KMS-11 (cell line): Measurements from ENCODE around the gene CCDC102A.

ENCODE experiments used
- H2AFZ ChIP-seq: fragments of 200-600 bp; sonication (generic); 2 replicates; pipeline ENCODE4 v1.6.1; 2016; ENCODE audit warnings: antibody characterized with exemption, mixed run types, low read depth
- H3K27ac ChIP-seq: fragments of 200-600 bp; sonication (generic); 2 replicates; pipeline ENCODE4 v1.6.1; 2016; ENCODE audit warnings: mild to moderate bottlenecking, mixed run types
- H3K27me3 ChIP-seq: fragments of 200-600 bp; sonication (generic); 2 replicates; pipeline ENCODE4 v1.6.1; 2017; ENCODE audit warnings: mild to moderate bottlenecking, low read depth, mixed run types, moderate library complexity; ENCODE audit not compliant: insufficient read depth
- H3K36me3 ChIP-seq: fragments of 200-600 bp; sonication (generic); 2 replicates; pipeline ENCODE4 v1.6.1; 2017; ENCODE audit warnings: mild to moderate bottlenecking, mixed run types; ENCODE audit not compliant: insufficient read depth
- H3K4me1 ChIP-seq: fragments of 200-600 bp; sonication (generic); 2 replicates; pipeline ENCODE4 v1.6.1; 2016; ENCODE audit warnings: mild to moderate bottlenecking, low read depth, mixed run types; ENCODE audit not compliant: poor library complexity, severe bottlenecking
- H3K4me2 ChIP-seq: fragments of 200-600 bp; sonication (generic); 2 replicates; pipeline ENCODE4 v1.7.0; 2016; ENCODE audit warnings: mild to moderate bottlenecking, mixed run types
- H3K4me3 ChIP-seq: fragments of 200-600 bp; sonication (generic); IDR thresholded peaks from 2 replicates; pipeline ENCODE4 v1.6.1; 2017; ENCODE audit warnings: low read depth, low read length, mixed read lengths; ENCODE audit not compliant: insufficient read depth
- H3K79me2 ChIP-seq: fragments of 200-600 bp; sonication (generic); 2 replicates; pipeline ENCODE4 v1.6.1; 2016; ENCODE audit warnings: low read depth, mixed run types; ENCODE audit not compliant: insufficient read depth
- H3K9ac ChIP-seq: fragments of 200-600 bp; sonication (generic); 2 replicates; pipeline ENCODE4 v1.6.1; 2016; ENCODE audit warnings: mild to moderate bottlenecking, mixed run types
- H4K20me1 ChIP-seq: fragments of 200-600 bp; sonication (generic); 2 replicates; pipeline ENCODE4 v1.6.1; 2016; ENCODE audit warnings: mild to moderate bottlenecking, mixed run types; ENCODE audit not compliant: insufficient read depth
- TF ChIP-seq, protein P1 (sequence below): fragments of 200-600 bp; sonication (generic); conservative IDR thresholded peaks from 2 replicates; pipeline ENCODE4 v1.6.1; 2017; ENCODE audit warnings: low read depth, mild to moderate bottlenecking, antibody characterized with exemption, low read length, moderate library complexity, mixed read lengths

The CCDC102A gene

DNA sequence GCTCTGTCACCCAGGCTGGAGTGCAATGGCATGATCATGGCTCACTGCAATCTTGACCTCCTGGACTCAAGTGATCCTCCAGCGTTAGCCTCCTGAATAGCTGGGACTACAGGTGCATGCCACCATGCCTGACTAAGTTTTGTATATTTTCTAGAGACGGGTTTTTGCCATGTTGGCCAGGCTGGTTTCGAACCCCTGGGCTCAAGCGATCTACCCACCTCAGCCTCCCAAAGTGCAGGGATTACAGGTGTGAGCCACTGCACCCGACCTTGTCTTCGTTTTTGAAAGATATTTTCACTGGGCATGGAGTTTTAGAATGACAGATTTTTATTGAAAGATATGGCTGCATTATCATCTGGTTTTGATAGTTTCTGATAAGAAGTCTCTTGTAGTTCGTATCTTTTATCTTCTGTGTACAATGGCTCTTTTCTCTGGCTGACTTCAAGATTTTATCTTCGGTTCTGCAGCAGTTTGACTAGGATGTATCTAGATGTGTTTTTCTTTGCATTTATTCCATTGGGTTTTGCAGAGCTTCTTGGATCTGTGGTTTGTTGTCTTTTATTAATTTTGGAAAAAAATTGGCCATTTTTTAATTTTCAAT, 20.7 kb upstream of the CCDC102A start:
- Histone ChIP-seq H3K27me3 (no peaks in the 10 kb centered on the region), H3K4me3 (no peak overlapping the region), H2AFZ (no peak overlapping the region), H3K4me1 (peaks cover 4% of the 10 kb centered on the region), H3K79me2 (no peaks in the 10 kb centered on the region), H4K20me1 (no peaks in the 10 kb centered on the region), H3K36me3 (no peaks in the 10 kb centered on the region), H3K4me2 (no peak overlapping the region), H3K9ac (no peak overlapping the region), H3K27ac (no peak overlapping the region)
- TF ChIP-seq, protein P1, sequence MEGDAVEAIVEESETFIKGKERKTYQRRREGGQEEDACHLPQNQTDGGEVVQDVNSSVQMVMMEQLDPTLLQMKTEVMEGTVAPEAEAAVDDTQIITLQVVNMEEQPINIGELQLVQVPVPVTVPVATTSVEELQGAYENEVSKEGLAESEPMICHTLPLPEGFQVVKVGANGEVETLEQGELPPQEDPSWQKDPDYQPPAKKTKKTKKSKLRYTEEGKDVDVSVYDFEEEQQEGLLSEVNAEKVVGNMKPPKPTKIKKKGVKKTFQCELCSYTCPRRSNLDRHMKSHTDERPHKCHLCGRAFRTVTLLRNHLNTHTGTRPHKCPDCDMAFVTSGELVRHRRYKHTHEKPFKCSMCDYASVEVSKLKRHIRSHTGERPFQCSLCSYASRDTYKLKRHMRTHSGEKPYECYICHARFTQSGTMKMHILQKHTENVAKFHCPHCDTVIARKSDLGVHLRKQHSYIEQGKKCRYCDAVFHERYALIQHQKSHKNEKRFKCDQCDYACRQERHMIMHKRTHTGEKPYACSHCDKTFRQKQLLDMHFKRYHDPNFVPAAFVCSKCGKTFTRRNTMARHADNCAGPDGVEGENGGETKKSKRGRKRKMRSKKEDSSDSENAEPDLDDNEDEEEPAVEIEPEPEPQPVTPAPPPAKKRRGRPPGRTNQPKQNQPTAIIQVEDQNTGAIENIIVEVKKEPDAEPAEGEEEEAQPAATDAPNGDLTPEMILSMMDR = no peak

DNA sequence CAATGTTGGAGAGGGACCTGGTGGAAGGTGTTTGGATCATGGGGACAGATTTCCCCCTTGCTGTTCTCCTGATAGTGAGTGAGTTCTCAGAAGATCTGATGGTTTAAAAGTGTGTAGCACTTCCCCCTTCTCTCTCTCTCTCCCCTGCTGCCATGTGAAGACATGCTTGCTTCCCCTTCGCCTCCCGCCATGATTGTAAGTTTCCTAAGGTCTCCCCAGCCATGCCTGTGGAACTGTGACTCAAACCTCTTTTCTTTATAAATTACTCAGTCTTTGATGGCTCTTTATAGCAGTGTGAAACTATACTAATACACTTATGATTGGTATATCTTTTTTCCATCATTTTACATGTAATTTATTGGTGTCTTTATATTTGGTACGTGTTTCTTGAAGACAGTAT, 19.5 kb upstream of the CCDC102A start:
- no peaks in the 10 kb centered on the region for H3K27me3 ChIP-seq
- no peak overlapping the region for H3K9ac ChIP-seq
- no peaks in the 10 kb centered on the region for H3K36me3 ChIP-seq
- H2AFZ ChIP-seq = no peak overlapping the region
- H4K20me1 ChIP-seq = no peaks in the 10 kb centered on the region
- TF ChIP-seq, protein P1 = no peak
- no peak overlapping the region for H3K4me3 ChIP-seq
- H3K79me2 ChIP-seq = no peaks in the 10 kb centered on the region
- peaks cover 8% of the 10 kb centered on the region for H3K4me1 ChIP-seq
- H3K27ac ChIP-seq = no peak overlapping the region
- H3K4me2 ChIP-seq = no peak overlapping the region

DNA sequence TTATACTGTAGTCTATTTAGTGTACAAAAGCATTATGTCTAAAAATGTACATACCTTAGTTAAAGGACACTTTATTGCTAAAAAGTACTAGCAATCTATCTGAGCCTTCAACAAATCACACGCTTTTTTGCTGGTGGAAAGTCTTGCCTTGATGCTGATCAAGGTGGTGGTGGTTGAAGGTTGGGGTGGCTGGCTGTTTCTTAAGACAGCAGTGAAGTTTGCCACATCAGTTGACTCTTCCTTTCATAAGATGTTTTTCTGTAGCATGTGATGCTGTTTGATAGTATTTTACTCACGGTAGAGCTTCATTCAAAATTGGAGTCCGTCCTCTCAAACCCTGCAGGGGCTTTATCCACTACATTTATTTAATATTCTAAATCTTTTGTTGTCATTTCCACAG, 14.7 kb upstream of the CCDC102A start:
- H3K9ac ChIP-seq = no peak overlapping the region
- H3K4me3 ChIP-seq = no peak overlapping the region
- H3K36me3 ChIP-seq = no peaks in the 10 kb centered on the region
- H2AFZ ChIP-seq = no peak overlapping the region
- TF ChIP-seq, protein P1 = no peak
- H3K27ac ChIP-seq = no peak overlapping the region
- no peaks in the 10 kb centered on the region for H3K79me2 ChIP-seq
- no peaks in the 10 kb centered on the region for H3K27me3 ChIP-seq
- no peak overlapping the region for H3K4me2 ChIP-seq
- peaks cover 45% of the 10 kb centered on the region for H3K4me1 ChIP-seq
- H4K20me1 ChIP-seq = no peaks in the 10 kb centered on the region

DNA sequence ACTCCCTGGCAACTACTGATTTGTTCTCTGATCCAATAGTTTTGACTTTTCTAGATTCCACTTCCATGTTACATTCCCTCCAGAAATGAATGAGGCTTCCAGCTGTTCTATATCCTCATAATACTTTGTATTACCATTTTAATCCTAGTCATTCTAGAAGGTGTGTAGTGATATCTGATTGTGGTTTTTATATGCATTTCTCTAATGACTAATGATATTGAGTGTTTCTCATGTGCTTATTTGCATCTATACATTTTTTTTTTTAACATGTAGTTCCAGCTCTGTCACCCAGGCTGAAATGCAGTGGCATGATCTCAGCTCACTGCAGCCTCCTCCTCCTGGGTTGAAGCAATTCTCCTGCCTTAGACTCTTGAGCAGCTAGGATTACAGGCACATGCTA, 13.4 kb upstream of the CCDC102A start:
- Histone ChIP-seq H3K79me2 (no peaks in the 10 kb centered on the region), H3K27me3 (no peaks in the 10 kb centered on the region)

More for the DNA sequence above, 13.4 kb upstream of the CCDC102A start:
- Histone ChIP-seq H3K27ac (no peak overlapping the region), H2AFZ (no peak overlapping the region), H3K36me3 (no peaks in the 10 kb centered on the region), H3K4me1 (peaks cover 58% of the 10 kb centered on the region), H3K9ac (no peak overlapping the region), H3K4me3 (no peak overlapping the region), H3K4me2 (peak overlapping the region; percentile 32; the same call in 1 of the 2 replicates), H4K20me1 (no peaks in the 10 kb centered on the region)
- TF ChIP-seq, protein P1 = no peak
